ENCODE measurements around the gene DNAJC30.
A peak's percentile ranks its signal among the peaks of the same experiment; 100 is the strongest.
"Not testable (repeated sequence)": the region's sequence is repeated elsewhere in the genome, so short reads cannot be mapped to it uniquely, and the experiment has no call there.

Gene DNAJC30

GRCh38 chr7:73681031-73681430 lies 2.2 kb downstream of the DNAJC30 start:
- DNase-seq (ENCODE audit: low spot score): no peak

DNA sequence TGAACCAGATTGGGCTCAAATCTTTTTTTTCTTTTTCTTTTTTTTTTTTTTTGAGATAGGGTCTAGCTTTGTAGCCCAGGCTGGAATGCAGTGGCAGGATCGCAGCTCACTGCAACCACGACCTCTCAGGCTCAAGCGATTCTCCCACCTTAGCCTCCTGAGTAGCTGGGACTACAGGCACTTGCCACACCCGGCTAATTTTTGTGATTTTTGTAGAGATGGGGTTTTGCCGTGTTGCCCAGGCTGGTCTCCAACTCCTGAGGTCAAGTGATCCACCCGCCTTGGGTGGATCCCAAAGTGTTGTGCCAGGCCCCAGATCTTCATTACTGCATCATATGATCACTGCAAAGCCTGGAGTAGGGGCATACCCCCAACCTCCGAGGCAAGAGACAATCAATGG lies 2.8 kb downstream of the DNAJC30 start:
- no peak for DNase-seq (ENCODE audit: low spot score)

- no peak for DNase-seq (ENCODE audit: low spot score)
Measured at GRCh38 chr7:73679709-73680108, 3.5 kb downstream of the DNAJC30 start.

GRCh38 chr7:73678862-73679261 lies 4.4 kb downstream of the DNAJC30 start:
- no peak for DNase-seq (ENCODE audit: low spot score)

GRCh38 chr7:73676062-73676461 lies 7.2 kb downstream of the DNAJC30 start:
- DNase-seq (ENCODE audit: low spot score): not testable (repeated sequence)

GRCh38 chr7:73674468-73675124 lies 8.7 kb downstream of the DNAJC30 start:
- no peak for DNase-seq (ENCODE audit: low spot score)

DNA sequence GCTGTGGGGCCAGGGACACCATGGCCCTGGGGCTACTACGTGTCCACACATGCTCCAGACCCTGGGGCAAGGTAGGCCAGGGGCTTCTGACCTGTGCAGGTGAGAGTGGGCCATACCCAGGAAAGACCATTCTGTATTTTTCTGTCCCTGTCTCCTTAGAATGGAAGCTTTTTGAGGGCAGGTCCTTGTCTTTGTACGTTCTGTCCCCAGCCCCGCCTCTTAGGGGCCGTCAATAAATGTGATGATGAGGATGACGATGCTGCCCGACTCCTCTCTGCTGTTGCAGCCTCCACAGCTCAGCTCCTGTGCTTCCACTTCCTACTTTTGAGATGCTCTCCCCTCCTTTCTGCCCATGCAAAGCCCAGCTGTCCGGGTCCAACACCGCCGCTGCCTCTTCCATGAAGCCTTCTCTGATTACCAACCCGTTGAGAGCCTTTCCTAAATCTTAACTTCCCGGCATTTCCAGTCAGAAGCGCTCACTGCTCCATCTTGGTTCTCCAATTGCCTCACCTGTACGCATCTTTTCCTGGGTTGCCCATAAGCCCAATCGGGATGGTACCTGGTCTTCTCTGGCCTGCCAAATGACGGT lies 11.3 kb downstream of the DNAJC30 start:
- DNase-seq (ENCODE audit: low spot score): no peak

DNA sequence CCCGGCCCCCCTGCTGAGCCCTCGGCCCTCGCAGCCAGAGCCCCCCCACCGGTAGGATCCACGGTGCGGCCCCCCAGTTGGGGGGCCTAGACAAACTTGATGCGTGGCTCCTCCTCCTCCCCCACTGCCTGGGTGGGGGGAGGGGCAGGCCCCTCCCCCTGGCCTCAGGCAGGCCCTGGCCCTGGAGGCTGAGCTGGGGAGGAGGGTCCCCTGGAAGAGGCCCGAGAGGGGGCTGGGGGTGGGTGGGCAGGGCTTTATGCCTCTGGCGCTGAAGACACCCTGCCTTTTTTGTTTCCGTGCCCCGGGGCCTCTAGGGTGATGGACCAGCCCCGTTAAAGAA lies 12.0 kb downstream of the DNAJC30 start:
- DNase-seq (ENCODE audit: low spot score): no peak

DNA sequence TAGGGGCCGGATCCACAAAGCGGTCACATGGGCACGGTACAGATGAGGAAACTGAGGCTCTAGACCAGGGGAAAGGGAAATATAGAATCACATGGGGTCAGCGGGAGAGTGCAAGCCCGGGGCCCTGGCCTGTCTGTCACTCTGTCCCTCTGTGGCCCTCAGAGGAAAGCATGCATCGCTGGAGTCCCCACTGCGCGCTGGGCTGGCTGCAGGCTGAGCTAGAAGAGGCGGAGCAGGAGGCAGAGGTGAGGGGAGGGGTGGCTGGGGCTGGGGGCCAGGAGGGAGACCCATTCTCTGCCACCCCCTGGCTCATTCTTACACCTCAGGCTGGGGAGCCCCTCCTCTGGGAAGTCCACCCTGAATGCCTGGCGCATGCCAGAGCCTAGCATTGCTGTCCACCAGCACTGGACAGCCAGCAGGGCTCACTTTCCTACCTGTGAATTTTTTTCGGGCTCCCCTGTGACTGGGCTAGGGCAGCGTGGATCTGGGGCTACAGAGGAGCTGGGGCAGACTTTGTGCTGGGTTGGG lies 13.3 kb downstream of the DNAJC30 start:
- DNase-seq (ENCODE audit: low spot score): no peak

DNA sequence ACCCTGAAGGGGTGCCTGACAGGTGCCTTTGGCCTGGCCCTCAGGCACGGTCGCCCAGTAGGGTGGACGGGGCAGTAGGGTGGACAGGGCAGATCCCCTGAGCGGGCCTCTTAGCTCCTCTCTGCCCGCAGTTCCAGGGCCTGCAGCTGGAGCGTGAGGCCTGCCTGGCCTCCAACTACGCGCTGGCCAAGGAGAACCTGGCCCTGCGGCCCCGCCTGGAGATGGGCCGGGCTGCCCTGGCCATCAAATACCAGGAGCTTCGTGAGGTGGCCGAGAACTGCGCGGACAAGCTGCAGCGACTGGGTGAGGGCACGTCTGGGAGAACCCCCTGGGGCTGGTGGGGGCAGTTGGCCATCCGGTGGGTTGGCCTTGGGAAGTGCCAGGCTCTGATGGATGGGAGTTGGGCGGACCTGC lies 14.0 kb downstream of the DNAJC30 start:
- no peak for DNase-seq (ENCODE audit: low spot score)

DNA sequence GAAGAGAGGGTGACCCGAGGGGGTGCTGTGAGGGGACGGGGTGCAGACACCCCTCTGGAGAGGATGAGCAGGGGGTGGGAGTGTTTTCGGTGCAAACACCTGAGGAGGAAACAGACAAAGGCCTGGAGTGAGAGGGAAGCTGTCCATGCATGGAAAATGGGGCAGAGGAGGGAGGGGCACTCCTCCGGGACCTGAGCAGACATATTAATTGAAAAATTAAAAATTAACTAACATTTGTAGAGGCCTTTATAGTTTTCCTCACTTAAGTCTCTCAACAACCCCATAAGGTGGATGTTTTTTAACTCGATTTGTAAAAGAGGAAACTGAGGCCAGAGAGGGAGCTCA lies 14.4 kb downstream of the DNAJC30 start:
- DNase-seq (ENCODE audit: low spot score): no peak

- DNase-seq (ENCODE audit: low spot score): no peak
Measured at GRCh38 chr7:73668103-73668885, 15.0 kb downstream of the DNAJC30 start.

DNA sequence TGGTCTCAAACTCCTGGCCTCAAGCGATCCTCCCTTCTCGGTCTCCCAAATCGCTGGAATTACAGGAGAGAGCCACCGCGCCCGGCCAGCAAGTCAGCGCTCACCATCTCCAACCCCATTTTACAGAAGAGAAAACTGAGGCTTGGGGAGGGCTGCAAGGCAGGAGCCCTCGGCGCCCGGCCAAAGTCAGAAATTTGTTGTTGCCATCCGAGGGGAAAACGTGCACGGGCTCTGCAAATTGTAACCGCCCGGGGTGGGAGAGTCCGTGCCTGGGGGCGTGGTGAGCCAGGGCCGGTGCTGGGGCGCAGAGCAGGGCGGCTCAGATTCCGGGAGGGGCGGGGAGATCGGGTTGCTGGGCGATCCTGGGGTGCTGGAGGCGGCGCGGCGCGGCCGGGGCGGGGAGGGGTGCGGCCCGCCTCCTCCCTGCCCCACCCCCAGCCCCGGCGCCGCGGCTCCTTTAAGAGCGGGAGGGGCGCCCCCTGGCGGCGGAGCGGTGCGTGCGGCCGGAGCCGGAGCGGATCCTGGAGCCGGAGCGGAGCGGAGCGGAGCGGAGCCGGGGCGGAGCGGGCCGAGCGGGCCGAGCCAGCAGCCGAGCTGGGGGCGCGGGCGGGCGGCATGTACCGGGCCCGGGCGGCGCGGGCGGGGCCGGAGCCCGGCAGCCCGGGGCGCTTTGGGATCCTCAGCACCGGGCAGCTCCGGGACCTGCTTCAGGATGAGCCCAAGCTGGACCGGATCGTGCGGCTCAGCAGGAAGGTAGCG lies 15.7 kb downstream of the DNAJC30 start, which contains the start of gene VPS37D:
VPS37D (plus strand) TSS at position 488 of the 759 bp plus-strand sequence; CDS start at position 616, 128 bp downstream.
- peak; percentile 87 for DNase-seq (ENCODE audit: low spot score)

- no peak for DNase-seq (ENCODE audit: low spot score)
Measured at GRCh38 chr7:73663033-73663432, 20.2 kb downstream of the DNAJC30 start.

GRCh38 chr7:73660594-73660993 lies 22.7 kb downstream of the DNAJC30 start:
- not testable (repeated sequence) for DNase-seq (ENCODE audit: low spot score)

GRCh38 chr7:73659983-73660382 lies 23.3 kb downstream of the DNAJC30 start:
- no peak for DNase-seq (ENCODE audit: low spot score)

DNA sequence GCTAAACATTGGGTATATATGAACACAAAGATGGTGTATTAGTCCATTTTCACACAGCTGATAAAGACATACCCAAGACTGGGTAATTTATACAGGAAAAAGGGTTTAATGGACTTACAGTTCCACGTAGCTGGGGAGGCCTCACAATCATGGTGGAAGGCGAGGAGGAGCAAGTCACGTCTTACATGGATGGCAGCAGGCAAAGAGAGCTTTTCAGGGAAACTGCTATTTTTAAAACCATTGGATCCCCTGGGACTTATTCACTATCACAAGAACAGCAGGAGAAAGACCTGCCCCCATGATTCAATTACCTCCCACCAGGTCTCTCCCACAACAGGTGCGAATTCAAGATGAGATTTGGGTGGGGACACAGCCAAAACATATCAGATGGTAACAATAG lies 27.9 kb downstream of the DNAJC30 start:
- not testable (repeated sequence) for DNase-seq (ENCODE audit: low spot score)

DNA sequence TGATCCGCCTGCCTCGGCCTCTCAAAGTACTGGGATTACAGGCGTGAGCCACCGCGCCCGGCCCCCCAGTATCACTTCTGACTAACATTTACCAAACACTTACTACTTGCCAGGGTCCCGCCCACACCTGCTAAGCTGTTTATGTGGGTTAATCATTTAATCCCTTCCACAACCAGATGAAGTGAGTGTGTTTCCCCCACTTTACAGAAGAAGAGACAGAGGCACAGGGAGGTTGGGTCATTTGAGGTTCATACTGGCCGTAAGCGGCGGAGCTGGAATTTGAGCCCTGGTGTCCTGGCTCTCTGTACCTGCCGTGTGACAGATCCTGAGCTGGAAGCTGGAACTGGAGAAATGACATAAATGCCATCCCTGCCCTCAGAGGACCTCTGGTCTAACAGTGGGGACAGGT lies 30.7 kb downstream of the DNAJC30 start:
- no peak for DNase-seq (ENCODE audit: low spot score)

- no peak for DNase-seq (ENCODE audit: low spot score)
Measured at GRCh38 chr7:73650524-73650923, 32.7 kb downstream of the DNAJC30 start.

DNA sequence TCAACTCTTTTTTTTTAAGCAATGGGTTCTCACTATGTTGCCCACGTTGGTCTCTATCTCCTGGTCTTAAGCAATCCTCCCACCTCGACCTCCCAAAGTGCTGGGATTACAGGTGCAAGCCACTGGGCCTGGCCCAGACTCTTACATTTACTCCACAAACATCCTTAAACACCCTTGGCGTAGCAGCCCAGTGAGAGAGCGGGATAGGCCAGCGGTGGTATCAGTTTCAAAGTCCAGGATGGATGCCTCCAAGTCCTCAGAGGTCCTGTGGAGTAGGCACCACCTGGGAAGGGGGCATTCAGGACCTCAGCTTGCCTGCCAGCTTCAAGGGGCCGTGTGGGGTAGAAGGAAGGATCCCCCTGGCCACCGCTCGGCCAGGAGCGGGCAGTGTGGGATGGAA lies 33.7 kb downstream of the DNAJC30 start:
- no peak for DNase-seq (ENCODE audit: low spot score)

DNA sequence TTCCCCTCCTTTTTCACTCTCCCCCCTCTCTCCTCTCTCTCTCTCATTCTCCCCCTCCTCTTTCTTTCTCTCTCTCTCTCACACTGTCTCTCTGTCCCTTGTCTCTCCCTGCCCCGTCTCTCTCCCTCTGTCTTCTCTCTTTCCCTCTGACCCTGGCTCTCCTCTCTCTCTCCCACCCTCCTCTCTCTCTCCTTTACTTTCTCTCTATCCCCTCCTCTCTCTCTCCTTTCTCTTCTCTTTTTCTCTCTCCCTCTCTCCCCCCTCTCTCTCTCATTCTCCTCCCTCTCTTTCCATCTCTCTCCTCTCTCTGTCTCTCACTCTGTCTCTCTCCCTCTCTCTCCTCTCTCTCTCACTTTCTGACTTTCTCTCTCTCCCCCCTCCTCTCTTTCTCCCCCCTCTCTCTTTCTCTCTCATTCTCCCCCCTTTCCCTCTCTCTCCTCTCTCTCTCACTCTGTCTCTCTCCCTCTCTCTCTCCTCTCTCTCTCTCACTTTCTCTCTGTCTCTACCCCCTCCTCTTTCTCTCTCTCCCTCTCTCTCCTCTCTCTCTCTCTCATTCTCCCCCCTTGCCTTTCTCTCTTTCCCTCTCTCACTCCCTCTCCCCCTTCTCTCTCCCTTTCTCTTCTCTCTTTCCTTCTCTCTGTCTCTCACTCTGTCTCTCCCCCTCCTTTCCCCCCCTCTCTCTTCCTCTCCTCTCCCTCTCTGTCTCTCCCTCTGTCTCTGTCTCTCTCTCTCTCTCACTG lies 34.5 kb downstream of the DNAJC30 start:
- no peak for DNase-seq (ENCODE audit: low spot score)

Measured in COLO829 (cell line).